BJ (cell line): ENCODE data around the gene RMI2. TPM values are rescaled to one million over a fixed set of nuclear protein-coding genes. Genes with fewer than 3 reads are reported as not detected.

ENCODE experiments used
- CTCF ChIA-PET: fragments of 350-600 bp; formaldehyde crosslinking; extraction: SDS; loops from one replicate; lab custom pipeline; 2021; ENCODE audit warnings: antibody characterized with exemption, inconsistent platforms; lab: Yijun Ruan, JAX
- POLR2A ChIA-PET: fragments of 300-600 bp; sonication (Branson Sonifier 250); formaldehyde crosslinking; extraction: SDS; loops from one replicate; lab custom pipeline; 2021; ENCODE audit warnings: antibody characterized with exemption; lab: Charles Lee
- DNase-seq: peaks from one replicate; pipeline ENCODE4 v3.0.0-alpha.2; 2011; ENCODE audit warnings: low read depth
- H3K27me3 ChIP-seq: 2 replicates; pipeline ENCODE4 v1.6.0; 2011; ENCODE audit warnings: low read length; ENCODE audit not compliant: control insufficient read depth, insufficient read depth
- H3K36me3 ChIP-seq: 2 replicates; pipeline ENCODE4 v1.5.1; 2011; ENCODE audit warnings: low read length; ENCODE audit not compliant: control insufficient read depth, insufficient read depth
- H3K4me3 ChIP-seq: 2 replicates; pipeline ENCODE4 v1.5.1; 2011; ENCODE audit warnings: low read depth, mild to moderate bottlenecking, control low read depth, low read length
- CTCF ChIP-seq: IDR thresholded peaks from 2 replicates; pipeline ENCODE4 v1.5.1; 2011; ENCODE audit warnings: low read depth, mild to moderate bottlenecking, control low read depth, inconsistent platforms, low read length, moderate library complexity; ENCODE audit not compliant: insufficient read depth
- polyA minus RNA-seq: library from RNA; depleted of rRNA, polyadenylated mRNA; stranded (reverse); fragments of >200 nt; gene quantifications from 2 replicates; pipeline ENCODE4 v1.2.3, GENCODE V29; 2011; rRNA and poly(A)+ RNA removed
- polyA plus RNA-seq: library from polyadenylated mRNA; depleted of rRNA; stranded (reverse); fragments of >200 nt; gene quantifications from 2 replicates; pipeline ENCODE4 v1.2.3, GENCODE V29; 2011; rRNA removed

The RMI2 gene
- polyA plus RNA-seq (1.7 and 3.2 TPM in 2 replicates), polyA minus RNA-seq (1.2 TPM in 2 replicates)

- CTCF ChIA-PET, result no interaction called here
- POLR2A ChIA-PET, result no interaction called here
- no peak for TF ChIP-seq CTCF
- Histone ChIP-seq H3K27me3 (no peaks in the 10 kb centered on the region), H3K4me3 (peak within 1 kb of the TSS; percentile 65), H3K36me3 (no peaks in the 10 kb centered on the region)
- peak; percentile 63 for DNase-seq
Measured at GRCh38 chr16:11345040-11345862, at the start of gene RMI2. TSS of gene RMI2 (plus strand) at chr16:11345459. CDS start at chr16:11345472, 13 bp downstream.

GRCh38 chr16:11295672-11296071 lies 49.6 kb upstream of the RMI2 start:
- TF ChIP-seq CTCF, result no peak
- POLR2A ChIA-PET, result no interaction called here
- no peak for DNase-seq
- CTCF ChIA-PET, result no interaction called here
- H3K4me3 ChIP-seq, result no peak overlapping the region
- H3K27me3 ChIP-seq, result peaks cover 2% of the 10 kb centered on the region; the same call in 1 of the 2 replicates
- no peaks in the 10 kb centered on the region for H3K36me3 ChIP-seq

- ChIA-PET CTCF (interaction anchor here (1.0 to 1.3 kb wide), 2 partner anchors 13 to 100 kb away, joined by 4 read pairs; no protein-coding TSS in a partner anchor), POLR2A (no interaction called here)
- DNase-seq, result no peak
- Histone ChIP-seq H3K4me3 (no peak overlapping the region), H3K36me3 (no peaks in the 10 kb centered on the region), H3K27me3 (no peaks in the 10 kb centered on the region)
- no peak for TF ChIP-seq CTCF
Measured at GRCh38 chr16:11296351-11296705, 48.9 kb upstream of the RMI2 start.

- H3K4me3 ChIP-seq, result no peak overlapping the region
- ChIA-PET POLR2A (no interaction called here), CTCF (interaction anchor here (0.8 to 2.6 kb wide), 7 partner anchors 13 to 333 kb away, joined by 3 to 8 read pairs (median 4); partner anchors contain the start of gene SOCS1)
Measured at GRCh38 chr16:11296706-11297491, 48.4 kb upstream of the RMI2 start.

More at GRCh38 chr16:11296706-11297491, 48.4 kb upstream of the RMI2 start:
- DNase-seq, result no peak
- no peak for TF ChIP-seq CTCF
- H3K36me3 ChIP-seq, result no peaks in the 10 kb centered on the region
- H3K27me3 ChIP-seq, result no peaks in the 10 kb centered on the region
